HG03025 (cell line): ENCODE data around the gene LRRC14B.
"Not testable (repeated sequence)": the region's sequence is repeated elsewhere in the genome, so short reads cannot be mapped to it uniquely, and the experiment has no call there.

Experiments
- ATAC-seq: cut with Tn5 transposase; IDR thresholded peaks from one replicate; pipeline ENCODE4 v1.9.1; 2021; ENCODE audit warnings: mild to moderate bottlenecking, moderate library complexity; ENCODE audit not compliant: unreplicated experiment, low FRiP score

LRRC14B gene

GRCh38 chr5:204001-204400, 12.7 kb downstream of the LRRC14B start:
- ATAC-seq = no peak

GRCh38 chr5:204462-204861, 13.2 kb downstream of the LRRC14B start:
- no peak for ATAC-seq

GRCh38 chr5:204966-205670, 13.8 kb downstream of the LRRC14B start:
- no peak for ATAC-seq

GRCh38 chr5:206406-206805, 15.1 kb downstream of the LRRC14B start:
- ATAC-seq = no peak

GRCh38 chr5:206927-207536, 15.7 kb downstream of the LRRC14B start:
- no peak for ATAC-seq

- no peak for ATAC-seq
Observed at GRCh38 chr5:207599-207998, 16.3 kb downstream of the LRRC14B start.

GRCh38 chr5:208449-209114, 17.3 kb downstream of the LRRC14B start:
- ATAC-seq = no peak

GRCh38 chr5:213803-214395, 22.6 kb downstream of the LRRC14B start:
- ATAC-seq = no peak

GRCh38 chr5:215256-215655, 24.0 kb downstream of the LRRC14B start:
- not testable (repeated sequence) for ATAC-seq

- ATAC-seq = not testable (repeated sequence)
Observed at GRCh38 chr5:216076-216475, 24.8 kb downstream of the LRRC14B start.

- ATAC-seq = peak; percentile 72
Observed at GRCh38 chr5:217494-218456, 26.5 kb downstream of the LRRC14B start, which contains the start of the genes CCDC127 and SDHA. CCDC127 (minus strand) TSS chr5:218153; CDS start chr5:216849, 1,304 bp downstream. SDHA (plus strand) TSS chr5:218320; CDS start chr5:218356, 36 bp downstream.

GRCh38 chr5:218457-219291, 27.4 kb downstream of the LRRC14B start:
- peak; percentile 29 for ATAC-seq

- no peak for ATAC-seq
Observed at GRCh38 chr5:219460-219863, 28.2 kb downstream of the LRRC14B start.

GRCh38 chr5:219991-220390, 28.7 kb downstream of the LRRC14B start:
- no peak for ATAC-seq

GRCh38 chr5:222951-223715, 31.8 kb downstream of the LRRC14B start:
- ATAC-seq = not testable (repeated sequence)

- ATAC-seq = no peak
Observed at GRCh38 chr5:223791-224190, 32.5 kb downstream of the LRRC14B start.

GRCh38 chr5:225334-225733, 34.0 kb downstream of the LRRC14B start:
- no peak for ATAC-seq

GRCh38 chr5:227375-227774, 36.1 kb downstream of the LRRC14B start:
- ATAC-seq = not testable (repeated sequence)
